Psoas muscle (tissue), 8 donors: ENCODE data around the gene ITGB3BP. TPM values are rescaled to one million over a fixed set of nuclear protein-coding genes. Genes with fewer than 3 reads are reported as not detected.

Experiments
- ATAC-seq, 4 donors: fragments of 200-7000 bp; cut with Tn5 transposase; one replicate each; pipeline ENCODE4 v1.9.1; 2020; ENCODE audit warnings: moderate library complexity in 3 of 4, mild to moderate bottlenecking in 2 of 4
- DNase-seq, 2 donors: peaks; one replicate each; pipeline ENCODE4 v3.0.0-alpha.2; 2020
- H3K27ac ChIP-seq: fragments of 200-600 bp; one replicate; pipeline ENCODE4 v1.8.0; 2022
- H3K27me3 ChIP-seq, 3 donors: fragments of 200-600 bp in 1 of 3; one replicate each; pipeline versions ENCODE4 v1.6.1 to v1.8.0; 2013 to 2022; ENCODE audit warnings: low read length in 2 of 3, mild to moderate bottlenecking in 2 of 3, moderate library complexity in 1 of 3; ENCODE audit not compliant: insufficient read depth in 3 of 3
- H3K36me3 ChIP-seq, 2 donors: fragments of 200-600 bp in 1 of 2; one replicate each; pipeline versions ENCODE4 v1.6.1 to v1.8.0; 2013 to 2022; ENCODE audit warnings: low read depth in 1 of 2, mild to moderate bottlenecking in 1 of 2, moderate library complexity in 1 of 2; ENCODE audit not compliant: insufficient read depth in 1 of 2
- H3K4me1 ChIP-seq: fragments of 200-600 bp; one replicate; pipeline ENCODE4 v1.8.0; 2022
- H3K4me3 ChIP-seq: fragments of 200-600 bp; one replicate; pipeline ENCODE4 v1.8.0; 2022; ENCODE audit warnings: mild to moderate bottlenecking
- H3K9me3 ChIP-seq: fragments of 200-600 bp; one replicate; pipeline ENCODE4 v1.8.0; 2022
- WGBS, 3 donors: extraction: QIAGEN DNeasy Blood & Tissue Kit; methylation state at CpG; one replicate each; pipeline versions ENCODE4 v1.1.6 to v1.1.7; 2013; 5-methylcytosine and 5-hydroxymethylcytosine counted together
- intact Hi-C, 2 donors: fragments of 100-400 bp; cut with DNase I; formaldehyde crosslinking; loops; one replicate each; pipeline versions ENCODE4 v1.11.0 to v1.14.2; 2022
- polyA plus RNA-seq, 3 donors: library from polyadenylated mRNA; stranded (reverse); fragments of 200-250 nt; gene quantifications; one replicate each; pipeline ENCODE4 v1.2.3, GENCODE V29; 2013
- total RNA-seq, 4 donors: library from RNA; stranded (reverse); fragmentation: NEBNext Ultra II Directional in 2 of 4; extraction: Animal tissue kit (Norgen Biotek cat#: 25700) in 2 of 4; gene quantifications; one replicate each; pipeline versions ENCODE4 v1.2.1 to v1.2.4, GENCODE V29; 2021 to 2023
- TF ChIP-seq, protein P1 (sequence below): fragments of 200-600 bp; IDR thresholded peaks from one replicate; pipeline ENCODE4 v1.8.0; 2022; ENCODE audit warnings: antibody characterized with exemption
- donor health status: healthy with polysubstance abuse.
- donor health status: DM: no; HTN: no; CAD: no; lungs with moderate emphysema.
- donor health status: Bipolar disorder and iron deficiency.
- donor health status: healthy.
- donor health status: DM: yes; HTN: yes; CAD: no.
- donor health status: DM: no; HTN: no; CAD: no.
- donor health status: DM: no; HTN: no; CAD: no.
- donor health status: DM: yes; HTN: yes; CAD: no.

Gene ITGB3BP
- total and polyA plus RNA-seq, 7 donors: 2.0 to 12.9 (median 4.1) TPM

DNA sequence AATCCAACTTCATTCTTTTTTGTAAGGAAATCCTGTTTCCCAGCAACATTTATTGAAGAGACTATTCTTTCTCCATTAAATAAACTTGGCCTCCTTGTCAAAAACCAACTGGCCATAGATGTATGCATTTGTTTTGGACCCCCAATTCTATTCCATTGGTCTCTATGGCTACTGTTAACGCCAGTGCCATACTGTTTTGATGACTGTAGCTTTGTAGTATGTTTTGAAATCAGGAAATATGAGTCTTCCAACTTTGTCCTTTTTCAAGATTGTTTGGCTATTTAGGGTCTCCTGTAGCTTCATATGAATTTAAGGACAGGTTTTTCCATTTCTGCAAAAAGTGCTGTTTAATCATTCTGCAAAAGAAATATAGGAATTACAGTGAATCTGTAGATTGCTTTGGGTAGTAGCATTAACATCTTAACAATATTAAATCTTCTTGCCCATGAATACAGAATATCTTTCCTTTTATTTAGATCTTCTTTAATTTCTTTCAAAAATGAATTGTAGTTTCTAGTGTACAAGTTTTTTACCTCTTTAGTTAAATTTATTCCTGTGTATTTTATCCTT lies 61.3 kb downstream of the ITGB3BP start:
- TF ChIP-seq, protein P1, sequence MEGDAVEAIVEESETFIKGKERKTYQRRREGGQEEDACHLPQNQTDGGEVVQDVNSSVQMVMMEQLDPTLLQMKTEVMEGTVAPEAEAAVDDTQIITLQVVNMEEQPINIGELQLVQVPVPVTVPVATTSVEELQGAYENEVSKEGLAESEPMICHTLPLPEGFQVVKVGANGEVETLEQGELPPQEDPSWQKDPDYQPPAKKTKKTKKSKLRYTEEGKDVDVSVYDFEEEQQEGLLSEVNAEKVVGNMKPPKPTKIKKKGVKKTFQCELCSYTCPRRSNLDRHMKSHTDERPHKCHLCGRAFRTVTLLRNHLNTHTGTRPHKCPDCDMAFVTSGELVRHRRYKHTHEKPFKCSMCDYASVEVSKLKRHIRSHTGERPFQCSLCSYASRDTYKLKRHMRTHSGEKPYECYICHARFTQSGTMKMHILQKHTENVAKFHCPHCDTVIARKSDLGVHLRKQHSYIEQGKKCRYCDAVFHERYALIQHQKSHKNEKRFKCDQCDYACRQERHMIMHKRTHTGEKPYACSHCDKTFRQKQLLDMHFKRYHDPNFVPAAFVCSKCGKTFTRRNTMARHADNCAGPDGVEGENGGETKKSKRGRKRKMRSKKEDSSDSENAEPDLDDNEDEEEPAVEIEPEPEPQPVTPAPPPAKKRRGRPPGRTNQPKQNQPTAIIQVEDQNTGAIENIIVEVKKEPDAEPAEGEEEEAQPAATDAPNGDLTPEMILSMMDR: no peak
- Histone ChIP-seq H3K9me3 (peaks cover 13% of the 10 kb centered on the region), H3K27ac (no peak overlapping the region), H3K36me3 (no peaks in the 10 kb centered on the region), H3K4me3 (no peak overlapping the region), H3K27me3 (no peaks in the 10 kb centered on the region), H3K4me1 (no peaks in the 10 kb centered on the region)
- WGBS, 3 donors: 97 to 100% (median 100%) methylated on average over 1 of the region's 1 CpG
- no peak for ATAC-seq
- intact Hi-C loops: no loop called here
- no peak for DNase-seq

DNA sequence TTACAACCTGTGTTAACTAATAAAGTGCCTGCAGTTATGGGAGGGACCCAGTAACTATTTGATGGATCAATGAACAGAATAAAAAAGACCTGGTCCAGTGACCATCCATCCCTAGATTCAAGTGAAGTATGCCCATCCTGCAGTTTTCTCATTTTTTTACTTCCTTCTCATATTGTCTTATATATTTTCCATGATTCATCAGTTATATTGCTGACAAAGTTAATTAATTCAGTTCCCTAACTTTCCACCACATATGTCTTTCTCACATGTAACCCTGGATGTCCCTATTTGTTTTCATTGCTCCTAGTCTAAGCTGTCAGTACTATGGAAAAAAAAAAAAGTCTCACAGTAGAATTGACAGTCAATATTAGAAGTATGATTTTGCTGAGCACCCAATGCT lies 64.3 kb downstream of the ITGB3BP start:
- no peak for DNase-seq
- ATAC-seq: no peak
- intact Hi-C loops: no loop called here

DNA sequence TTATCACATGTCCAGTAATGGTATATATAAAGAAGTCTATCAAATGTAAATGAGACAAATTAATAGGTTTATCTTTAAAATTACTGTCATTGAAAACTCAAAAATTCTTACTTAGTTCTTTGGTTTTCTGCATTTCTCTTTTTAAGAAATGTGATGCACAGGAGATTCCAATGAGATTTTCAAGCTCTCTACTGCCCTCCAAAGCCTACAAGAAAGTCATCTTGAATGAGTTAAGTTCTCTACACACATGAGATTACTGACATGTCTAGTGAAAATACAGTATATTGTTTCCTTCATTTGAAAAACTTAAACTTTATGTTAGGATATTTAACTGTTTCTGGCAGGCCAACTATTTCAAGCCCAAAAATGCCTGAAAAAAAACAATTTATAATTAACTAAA lies 68.8 kb downstream of the ITGB3BP start:
- Histone ChIP-seq H3K9me3 (no peaks in the 10 kb centered on the region), H3K27me3 (no peaks in the 10 kb centered on the region), H3K36me3 (no peaks in the 10 kb centered on the region), H3K4me1 (no peaks in the 10 kb centered on the region), H3K4me3 (no peak overlapping the region), H3K27ac (no peak overlapping the region)
- TF ChIP-seq, protein P1: no peak
- intact Hi-C loops: no loop called here
- ATAC-seq (no peak), DNase-seq (no peak)

More for the DNA sequence above, 64.3 kb downstream of the ITGB3BP start:
- Histone ChIP-seq H3K27ac (no peak overlapping the region), H3K4me1 (no peaks in the 10 kb centered on the region), H3K9me3 (peaks cover 13% of the 10 kb centered on the region), H3K4me3 (no peak overlapping the region), H3K36me3 (no peaks in the 10 kb centered on the region), H3K27me3 (no peaks in the 10 kb centered on the region)
- TF ChIP-seq, protein P1: no peak

DNA sequence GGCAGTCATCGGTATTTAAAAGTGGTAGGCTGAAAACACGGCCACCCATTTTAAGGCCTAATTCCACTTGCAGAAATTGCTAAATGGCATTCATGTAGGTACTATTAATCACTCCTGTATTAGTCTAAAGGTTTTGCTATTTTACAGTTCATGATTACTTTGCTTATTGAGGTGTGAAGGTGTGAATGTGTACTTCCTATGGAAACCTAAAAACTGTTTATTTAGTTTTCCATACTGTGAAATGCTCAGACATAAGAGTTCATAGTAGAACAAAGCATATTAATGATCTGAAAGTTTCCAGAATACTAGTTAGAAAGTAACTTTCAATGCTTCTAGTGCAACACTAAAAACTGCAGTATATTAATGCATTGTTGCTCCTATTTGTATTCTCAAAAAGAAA lies 69.8 kb downstream of the ITGB3BP start:
- TF ChIP-seq, protein P1: no peak
- H3K4me3 ChIP-seq: no peak overlapping the region
- ATAC-seq (no peak), DNase-seq (no peak)
- no peaks in the 10 kb centered on the region for H3K27me3 ChIP-seq
- no peaks in the 10 kb centered on the region for H3K9me3 ChIP-seq
- intact Hi-C loops: no loop called here
- WGBS, 3 donors: 94 to 99% (median 96%) methylated on average over 2 of the region's 2 CpGs
- H3K4me1 ChIP-seq: no peaks in the 10 kb centered on the region
- no peak overlapping the region for H3K27ac ChIP-seq
- H3K36me3 ChIP-seq: no peaks in the 10 kb centered on the region

DNA sequence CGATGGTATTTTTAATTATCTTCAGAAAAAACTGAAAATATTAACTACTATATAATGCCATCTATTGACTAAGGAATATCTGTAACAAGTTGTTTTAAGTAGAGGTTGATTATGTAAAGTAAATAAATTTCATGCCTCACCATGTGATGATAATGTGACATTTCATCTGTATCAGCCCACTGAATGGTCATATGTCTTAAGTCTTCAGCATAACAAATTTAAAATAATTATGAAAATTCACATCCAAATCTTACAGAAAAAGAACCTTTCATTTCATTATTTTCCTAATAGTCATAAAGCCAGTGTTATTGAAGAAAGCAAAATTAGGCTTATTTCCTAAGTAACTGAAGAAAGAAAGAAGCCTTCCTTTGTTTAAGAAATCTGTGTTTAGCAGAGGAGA lies 72.6 kb downstream of the ITGB3BP start:
- intact Hi-C loops: no loop called here
- Histone ChIP-seq H3K27me3 (no peaks in the 10 kb centered on the region), H3K9me3 (no peaks in the 10 kb centered on the region), H3K4me3 (no peak overlapping the region), H3K4me1 (no peaks in the 10 kb centered on the region), H3K27ac (no peak overlapping the region), H3K36me3 (no peaks in the 10 kb centered on the region)
- DNase-seq (no peak), ATAC-seq (no peak)
- TF ChIP-seq, protein P1: no peak
- 94 to 96% (median 96%) methylated on average over 1 of the region's 1 CpG for WGBS, 3 donors
